ENCODE measurements around the gene TNRC6C. TPM values are rescaled to one million over a fixed set of nuclear protein-coding genes. Genes with fewer than 3 reads are reported as not detected.
"Not testable (repeated sequence)": the region's sequence is repeated elsewhere in the genome, so short reads cannot be mapped to it uniquely, and the experiment has no call there.

Gene TNRC6C
- total RNA-seq, 4 donors from 2014 or later: 9.7 to 70.1 (median 23.2) TPM

DNA sequence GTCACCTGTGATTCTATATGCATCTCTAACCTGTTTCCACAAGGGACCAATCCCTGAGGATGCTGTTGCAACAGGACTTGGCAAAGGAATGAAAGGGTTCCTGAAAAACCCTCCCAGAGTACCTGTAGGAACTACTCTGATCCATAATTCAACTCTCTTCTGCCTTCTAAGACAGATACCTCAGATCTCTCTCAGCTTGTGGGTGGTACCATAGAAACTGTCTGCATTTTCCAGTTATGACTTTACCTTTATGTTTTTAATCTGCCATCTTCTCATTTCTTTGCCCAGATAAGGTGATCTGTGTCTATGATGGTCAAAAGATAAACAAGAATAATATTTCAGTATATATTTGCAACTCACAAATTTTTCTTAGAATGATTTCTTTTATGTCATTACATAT, 105.0 kb downstream of the TNRC6C start:
- peaks cover 0 to 2% (median 0%) of the 10 kb centered on the region in 4 donors for H3K4me1 ChIP-seq
- H3K36me3 ChIP-seq: peaks cover 0 to 10% (median 0%) of the 10 kb centered on the region in 3 donors
- no peaks in the 10 kb centered on the region for H3K9me3 ChIP-seq
- TF ChIP-seq CTCF (IDR thresholded peaks at IDR 0.05): no peak
- TF ChIP-seq POLR2A (IDR thresholded peaks at IDR 0.05): no peak
- no peaks in the 10 kb centered on the region for H3K27me3 ChIP-seq
- no peak overlapping the region for H3K27ac ChIP-seq
- no peak for DNase-seq
- H3K4me3 ChIP-seq: no peak overlapping the region

DNA sequence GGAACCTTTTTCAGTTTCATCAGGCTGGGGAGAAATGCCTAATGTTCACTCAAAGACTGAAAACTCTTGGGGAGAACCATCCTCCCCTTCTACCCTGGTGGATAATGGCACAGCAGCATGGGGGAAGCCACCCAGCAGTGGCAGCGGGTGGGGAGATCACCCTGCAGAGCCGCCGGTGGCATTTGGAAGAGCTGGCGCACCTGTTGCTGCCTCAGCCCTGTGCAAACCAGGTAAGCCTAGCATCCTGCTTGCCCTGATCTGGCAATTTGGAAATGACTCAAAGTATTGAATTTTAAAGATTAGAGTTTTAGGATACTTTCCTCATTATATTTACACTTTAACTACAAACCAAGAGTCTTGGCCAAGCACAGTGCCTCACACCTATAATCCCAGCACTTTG, 106.2 kb downstream of the TNRC6C start:
- H3K36me3 ChIP-seq: peaks cover 0 to 22% (median 0%) of the 10 kb centered on the region in 3 donors
- H3K9me3 ChIP-seq: no peaks in the 10 kb centered on the region
- H3K27me3 ChIP-seq: no peaks in the 10 kb centered on the region
- no peak overlapping the region for H3K4me3 ChIP-seq
- no peaks in the 10 kb centered on the region for H3K4me1 ChIP-seq
- no peak overlapping the region for H3K27ac ChIP-seq
- DNase-seq: no peak
- no peak for TF ChIP-seq CTCF (IDR thresholded peaks at IDR 0.05)
- no peak for TF ChIP-seq POLR2A (IDR thresholded peaks at IDR 0.05)

DNA sequence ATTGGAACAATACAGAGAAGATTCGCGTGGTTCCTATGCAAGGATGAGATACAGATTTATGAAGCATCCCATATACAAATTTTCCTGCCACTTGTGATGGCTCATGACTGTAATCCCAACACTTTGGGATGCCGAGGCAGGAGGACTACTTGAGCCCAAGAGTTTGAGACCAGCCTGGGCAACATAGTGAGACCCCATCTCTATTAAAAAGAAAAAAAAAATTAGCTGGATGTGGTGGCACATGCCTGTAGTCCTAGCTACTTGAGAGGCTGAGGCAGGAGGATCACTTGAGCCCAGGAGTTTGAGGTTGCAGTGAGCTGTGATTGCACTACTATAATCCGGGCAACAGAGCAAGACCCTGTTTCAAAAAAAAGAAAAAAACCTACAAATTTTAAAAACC, 108.5 kb downstream of the TNRC6C start:
- H3K4me1 ChIP-seq, H3K4me3 ChIP-seq, H3K9me3 ChIP-seq, DNase-seq, H3K27ac ChIP-seq, H3K27me3 ChIP-seq: not testable (repeated sequence)
- peaks cover 0 to 41% (median 0%) of the 10 kb centered on the region in 3 donors for H3K36me3 ChIP-seq

DNA sequence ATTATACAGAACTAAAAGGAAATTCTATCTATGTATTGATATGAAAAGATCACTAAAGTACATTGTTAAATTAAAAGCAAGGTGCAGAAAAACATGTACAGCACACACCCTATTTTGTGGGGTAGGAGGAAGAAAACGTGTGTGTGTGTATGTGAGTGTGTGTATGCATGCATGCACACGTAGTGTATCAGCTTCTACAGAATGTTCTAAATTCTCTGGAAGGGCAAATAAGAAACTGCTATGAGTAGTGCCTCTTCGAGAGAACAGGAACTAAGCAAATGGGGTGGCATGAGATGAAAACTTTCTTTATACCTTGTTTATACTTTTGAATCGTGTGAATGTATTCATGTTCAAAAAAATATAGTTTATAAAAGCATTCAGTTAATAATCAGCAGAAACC, 111.2 kb downstream of the TNRC6C start:
- Histone ChIP-seq H3K36me3 (peaks cover 0 to 66% (median 0%) of the 10 kb centered on the region in 3 donors), H3K9me3 (no peaks in the 10 kb centered on the region), H3K27me3 (no peaks in the 10 kb centered on the region), H3K4me3 (no peak overlapping the region), H3K4me1 (no peaks in the 10 kb centered on the region), H3K27ac (no peak overlapping the region)
- TF ChIP-seq POLR2A (IDR thresholded peaks at IDR 0.05): no peak
- no peak for TF ChIP-seq CTCF (IDR thresholded peaks at IDR 0.05)
- no peak for DNase-seq

- no peaks in the 10 kb centered on the region for H3K27me3 ChIP-seq
- TF ChIP-seq POLR2A (IDR thresholded peaks at IDR 0.05) (no peak), CTCF (IDR thresholded peaks at IDR 0.05) (no peak)
- no peak overlapping the region for H3K27ac ChIP-seq
- no peak overlapping the region for H3K4me3 ChIP-seq
- DNase-seq: no peak
- H3K36me3 ChIP-seq: peaks cover 0 to 93% (median 0%) of the 10 kb centered on the region in 3 donors
- H3K4me1 ChIP-seq: no peaks in the 10 kb centered on the region
- H3K9me3 ChIP-seq: no peaks in the 10 kb centered on the region
Observed at GRCh38 chr17:78072961-78073360, 114.5 kb downstream of the TNRC6C start.

- H3K27ac ChIP-seq: no peak overlapping the region
- TF ChIP-seq CTCF (IDR thresholded peaks at IDR 0.05): no peak
- TF ChIP-seq POLR2A (IDR thresholded peaks at IDR 0.05): no peak
- H3K9me3 ChIP-seq: no peaks in the 10 kb centered on the region
- no peaks in the 10 kb centered on the region for H3K4me1 ChIP-seq
- DNase-seq: no peak
- H3K27me3 ChIP-seq: no peaks in the 10 kb centered on the region
- H3K4me3 ChIP-seq: no peak overlapping the region
- peaks cover 0 to 92% (median 0%) of the 10 kb centered on the region in 3 donors for H3K36me3 ChIP-seq
Observed at GRCh38 chr17:78075011-78075410, 116.5 kb downstream of the TNRC6C start.
